ENCODE measurements around the gene ARSH. TPM values are rescaled to one million over a fixed set of nuclear protein-coding genes. Genes with fewer than 3 reads are reported as not detected.

The ARSH gene
- total and polyA plus RNA-seq, 10 of the 15 experiments (the other 5 are each of a cell fraction or from before 2014, with no cell fraction given): 0.12 TPM; not detected in 9

GRCh38 chrX:2967012-2967411, 39.3 kb upstream of the ARSH start:
- no peaks in the 10 kb centered on the region for H3K4me1 ChIP-seq (ENCODE audit: control insufficient read depth, insufficient read depth, low read length)
- H3K9ac ChIP-seq (ENCODE audit: control insufficient read depth, insufficient read depth, low read length): no peak overlapping the region
- no peak for TF ChIP-seq JUND (IDR thresholded peaks at IDR 0.05; ENCODE audit: low read depth, low read length)
- no peak for TF ChIP-seq FOS (IDR thresholded peaks at IDR 0.05; ENCODE audit: borderline replicate concordance, extremely low read depth, insufficient read length)
- TF ChIP-seq POLR2AphosphoS5 (IDR thresholded peaks at IDR 0.05; ENCODE audit: low read length): no peak
- TF ChIP-seq HDGF (IDR thresholded peaks at IDR 0.05): no peak
- no peak for TF ChIP-seq CREM (IDR thresholded peaks at IDR 0.05; ENCODE audit: low read depth)
- no peak for TF ChIP-seq CBX3 (IDR thresholded peaks at IDR 0.05; ENCODE audit: borderline replicate concordance, low read depth)
- TF ChIP-seq RCOR1 (conservative IDR thresholded peaks at IDR 0.05; ENCODE audit: low read depth, low read length): no peak
- no peak for TF ChIP-seq ZBED1 (IDR thresholded peaks at IDR 0.05; ENCODE audit: borderline replicate concordance)
- no peak for TF ChIP-seq DPF2 (IDR thresholded peaks at IDR 0.05)
- TF ChIP-seq CHD2 (IDR thresholded peaks at IDR 0.05; ENCODE audit: borderline replicate concordance, low read depth, low read length): no peak
- FAIRE-seq (no peak), ATAC-seq (no peak), DNase-seq (ENCODE audit: low read depth, low spot score) (no peak)
- no peaks in the 10 kb centered on the region for H3K27me3 ChIP-seq (replicated peaks in 1 of 2; ENCODE audit: control insufficient read depth in 2 of 2, insufficient read depth in 2 of 2, low read length in 1 of 2)
- 89% methylated on average over 3 of the region's 3 CpGs for WGBS (ENCODE audit: insufficient coverage, insufficient replicate concordance, low lambda C conversion rate, missing lambda C conversion rate)
- ChIA-PET CTCF (no interaction called here), RAD21 (ENCODE audit: unreplicated experiment) (no interaction called here), POLR2A (no interaction called here), SMC1A (ENCODE audit: uncharacterized antibody, unreplicated experiment) (no interaction called here)
- no peaks in the 10 kb centered on the region for H3K79me2 ChIP-seq (ENCODE audit: control insufficient read depth, insufficient read depth, low read length)
- no peak overlapping the region for H3K27ac ChIP-seq (ENCODE audit: control insufficient read depth, insufficient read depth)
- H3K4me3 ChIP-seq: no peak overlapping the region
- BruUV-seq (replicated peaks): no TSS peak
- intact Hi-C loops (cut with micrococcal nuclease; ENCODE audit: unreplicated experiment): no loop called here
- in situ Hi-C loops (cut with MboI): no loop called here
- H3K9me3 ChIP-seq (replicated peaks; ENCODE audit: control insufficient read depth, insufficient read depth, low read length): no peaks in the 10 kb centered on the region; the same call in 2 of the 3 replicates
- H4K20me1 ChIP-seq (ENCODE audit: control insufficient read depth, insufficient read depth): no peaks in the 10 kb centered on the region
- no peaks in the 10 kb centered on the region for H3K36me3 ChIP-seq (ENCODE audit: control insufficient read depth in 2 of 2, insufficient read depth in 2 of 2, low read length in 1 of 2)
- H2AFZ ChIP-seq (ENCODE audit: control insufficient read depth, low read depth, low read length): no peak overlapping the region
- H3K4me2 ChIP-seq (ENCODE audit: control insufficient read depth, insufficient read depth): no peak overlapping the region

GRCh38 chrX:2967584-2967983, 38.8 kb upstream of the ARSH start:
- DNase-seq (ENCODE audit: low read depth, low spot score): no peak
- H3K4me1 ChIP-seq (ENCODE audit: control insufficient read depth, insufficient read depth, low read length): no peaks in the 10 kb centered on the region
- ATAC-seq: no peak
- H3K4me3 ChIP-seq: no peak overlapping the region
- no peaks in the 10 kb centered on the region; the same call in 2 of the 3 replicates for H3K9me3 ChIP-seq (replicated peaks; ENCODE audit: control insufficient read depth, insufficient read depth, low read length)
- ChIA-PET SMC1A (ENCODE audit: uncharacterized antibody, unreplicated experiment) (no interaction called here), POLR2A (no interaction called here), RAD21 (ENCODE audit: unreplicated experiment) (no interaction called here), CTCF (no interaction called here)
- in situ Hi-C loops (cut with MboI) (no loop called here), intact Hi-C loops (cut with micrococcal nuclease; ENCODE audit: unreplicated experiment) (no loop called here)
- H4K20me1 ChIP-seq (ENCODE audit: control insufficient read depth, insufficient read depth): no peaks in the 10 kb centered on the region
- H3K79me2 ChIP-seq (ENCODE audit: control insufficient read depth, insufficient read depth, low read length): no peaks in the 10 kb centered on the region
- H3K27ac ChIP-seq (ENCODE audit: control insufficient read depth, insufficient read depth): no peak overlapping the region
- H2AFZ ChIP-seq (ENCODE audit: control insufficient read depth, low read depth, low read length): no peak overlapping the region
- no TSS peak for BruUV-seq (replicated peaks)
- H3K36me3 ChIP-seq (ENCODE audit: control insufficient read depth in 2 of 2, insufficient read depth in 2 of 2, low read length in 1 of 2): no peaks in the 10 kb centered on the region
- no peak overlapping the region for H3K9ac ChIP-seq (ENCODE audit: control insufficient read depth, insufficient read depth, low read length)
- H3K4me2 ChIP-seq (ENCODE audit: control insufficient read depth, insufficient read depth): no peak overlapping the region
- 69% methylated on average over 14 of the region's 14 CpGs for WGBS (ENCODE audit: insufficient coverage, insufficient replicate concordance, low lambda C conversion rate, missing lambda C conversion rate)
- H3K27me3 ChIP-seq (replicated peaks in 1 of 2; ENCODE audit: control insufficient read depth in 2 of 2, insufficient read depth in 2 of 2, low read length in 1 of 2): no peaks in the 10 kb centered on the region
- no peak for FAIRE-seq
- no peak for TF ChIP-seq ZNF622 (IDR thresholded peaks at IDR 0.05)
- no peak for TF ChIP-seq BCL3 (IDR thresholded peaks at IDR 0.05; ENCODE audit: borderline replicate concordance, insufficient read depth, low read depth, low read length, poor library complexity, severe bottlenecking)
- no peak for TF ChIP-seq NKRF (conservative IDR thresholded peaks at IDR 0.05)
- no peak for TF ChIP-seq RUNX3 (IDR thresholded peaks at IDR 0.05; ENCODE audit: low read length)
- TF ChIP-seq POLR2AphosphoS2 (IDR thresholded peaks at IDR 0.05; ENCODE audit: low read depth, low read length): no peak
- no peak for TF ChIP-seq ZNF217 (IDR thresholded peaks at IDR 0.05)
- TF ChIP-seq KLF5 (IDR thresholded peaks at IDR 0.05; ENCODE audit: partially characterized antibody): no peak
